Subcutaneous abdominal adipose tissue (tissue), 5 donors: ENCODE data around the gene MSMB.
"Not testable (repeated sequence)": the region's sequence is repeated elsewhere in the genome, so short reads cannot be mapped to it uniquely, and the experiment has no call there.

Experiments
- H3K27ac ChIP-seq: one replicate; pipeline ENCODE4 v1.7.0; 2013; ENCODE audit warnings: low read depth, mild to moderate bottlenecking, inconsistent platforms, low read length, moderate library complexity
- H3K27me3 ChIP-seq, 5 donors: one replicate each; pipeline ENCODE4 v1.7.0; 2013; ENCODE audit warnings: low read length in 5 of 5, inconsistent platforms in 1 of 5; ENCODE audit not compliant: control insufficient read depth in 5 of 5, insufficient read depth in 4 of 5
- H3K36me3 ChIP-seq, 5 donors: one replicate each; pipeline ENCODE4 v1.7.0; 2013; ENCODE audit warnings: low read length in 5 of 5; ENCODE audit not compliant: control insufficient read depth in 5 of 5, insufficient read depth in 5 of 5
- H3K4me1 ChIP-seq, 5 donors: one replicate each; pipeline ENCODE4 v1.7.0; 2013; ENCODE audit warnings: low read length in 5 of 5, mild to moderate bottlenecking in 3 of 5, moderate library complexity in 1 of 5; ENCODE audit not compliant: control insufficient read depth in 5 of 5, insufficient read depth in 5 of 5
- H3K4me3 ChIP-seq, 5 donors: one replicate each; pipeline ENCODE4 v1.7.0; 2013; ENCODE audit warnings: low read length in 5 of 5, low read depth in 1 of 5
- H3K9ac ChIP-seq, 5 donors: one replicate each; pipeline ENCODE4 v1.7.0; 2013; ENCODE audit warnings: low read length in 5 of 5, mild to moderate bottlenecking in 4 of 5, moderate library complexity in 3 of 5
- H3K9me3 ChIP-seq, 5 donors: one replicate each; pipeline ENCODE4 v1.7.0; 2013; ENCODE audit warnings: low read length in 5 of 5; ENCODE audit not compliant: control insufficient read depth in 5 of 5
- donor health status: healthy.
- donor health status: healthy.
- donor health status: healthy.
- donor health status: healthy.
- donor health status: healthy.

The MSMB gene

DNA sequence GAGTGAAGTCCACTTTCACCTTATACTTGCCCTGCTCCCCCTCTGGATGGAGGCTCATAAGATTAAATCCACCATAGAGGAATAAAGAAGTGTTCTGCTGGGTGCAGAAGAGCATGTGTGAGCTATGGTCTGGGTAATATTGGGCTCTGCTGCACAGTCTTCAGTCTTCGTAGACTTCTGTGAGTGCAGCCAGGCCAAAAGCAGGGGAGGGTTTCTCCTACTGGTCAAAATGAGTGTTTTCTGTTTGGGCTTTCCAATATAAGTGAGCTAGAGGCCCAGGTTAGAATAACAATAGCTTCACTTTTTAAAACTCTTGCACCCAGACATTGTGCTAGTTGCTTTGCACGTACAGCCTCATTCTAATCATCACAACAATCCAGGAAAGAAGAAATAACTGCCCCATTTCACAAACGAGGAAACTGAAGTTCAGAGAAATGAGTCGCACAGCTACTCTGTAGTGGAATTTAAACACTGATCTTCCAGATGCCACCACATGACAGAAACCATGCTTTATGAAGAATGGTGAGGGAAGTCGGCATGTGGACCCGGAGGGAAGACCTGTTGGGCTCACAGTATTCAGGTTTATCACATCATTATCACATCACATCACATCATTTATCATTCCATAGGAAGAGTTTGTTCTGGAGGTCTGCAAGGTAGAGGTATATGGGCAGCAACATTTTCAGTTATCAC is 23.8 kb upstream of the MSMB start:
- no peak overlapping the region for H3K9ac ChIP-seq
- H3K27me3 ChIP-seq = no peaks in the 10 kb centered on the region
- peaks cover 0 to 3% (median 0%) of the 10 kb centered on the region in 5 donors for H3K9me3 ChIP-seq
- no peaks in the 10 kb centered on the region for H3K4me1 ChIP-seq
- no peak overlapping the region for H3K4me3 ChIP-seq
- H3K36me3 ChIP-seq = no peaks in the 10 kb centered on the region
- no peak overlapping the region for H3K27ac ChIP-seq

DNA sequence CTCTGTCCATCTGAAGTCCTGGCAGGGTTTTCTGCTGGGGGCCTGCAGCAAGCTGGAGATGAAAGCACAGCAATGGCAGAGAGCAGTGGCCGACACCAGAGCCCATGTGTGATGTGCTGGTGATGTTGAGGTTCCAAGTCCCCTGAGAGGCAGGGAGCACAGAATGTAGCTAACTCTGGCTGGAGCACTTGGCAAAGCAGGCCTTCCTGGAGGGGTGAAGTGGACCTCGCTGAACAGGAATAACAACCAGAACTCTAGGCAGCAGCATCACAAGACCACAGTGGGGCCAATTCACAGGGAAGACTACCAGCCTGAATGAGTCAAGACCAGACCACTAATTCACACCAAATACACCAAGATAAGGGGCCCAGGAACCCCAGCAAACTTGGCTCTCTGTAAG is 22.8 kb upstream of the MSMB start:
- H3K36me3 ChIP-seq = no peaks in the 10 kb centered on the region
- H3K4me1 ChIP-seq = no peaks in the 10 kb centered on the region
- no peak overlapping the region for H3K9ac ChIP-seq
- H3K27me3 ChIP-seq = no peaks in the 10 kb centered on the region
- H3K27ac ChIP-seq = no peak overlapping the region
- no peak overlapping the region for H3K4me3 ChIP-seq
- peaks cover 0 to 3% (median 0%) of the 10 kb centered on the region in 5 donors for H3K9me3 ChIP-seq

DNA sequence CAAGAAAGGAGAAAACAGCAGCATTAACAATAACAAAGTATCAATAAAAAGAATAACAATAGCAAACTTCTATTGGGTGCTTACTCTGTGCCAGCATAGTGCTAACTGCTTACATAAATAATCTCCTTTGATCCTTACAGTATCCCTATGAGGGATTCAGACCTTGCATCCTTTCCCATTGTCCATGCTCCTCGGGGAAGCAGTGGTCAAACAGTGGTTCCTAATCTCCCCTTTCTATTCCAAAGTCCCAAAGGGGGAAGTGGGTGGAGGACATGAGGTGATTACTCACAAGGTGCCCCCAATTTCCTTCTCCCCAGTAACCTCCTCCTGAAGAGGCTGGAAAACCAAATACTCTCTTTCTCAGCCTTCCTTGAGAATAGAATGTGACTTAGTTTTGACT is 22.0 kb upstream of the MSMB start:
- no peak overlapping the region for H3K4me3 ChIP-seq
- peaks cover 0 to 3% (median 0%) of the 10 kb centered on the region in 5 donors for H3K9me3 ChIP-seq

DNA sequence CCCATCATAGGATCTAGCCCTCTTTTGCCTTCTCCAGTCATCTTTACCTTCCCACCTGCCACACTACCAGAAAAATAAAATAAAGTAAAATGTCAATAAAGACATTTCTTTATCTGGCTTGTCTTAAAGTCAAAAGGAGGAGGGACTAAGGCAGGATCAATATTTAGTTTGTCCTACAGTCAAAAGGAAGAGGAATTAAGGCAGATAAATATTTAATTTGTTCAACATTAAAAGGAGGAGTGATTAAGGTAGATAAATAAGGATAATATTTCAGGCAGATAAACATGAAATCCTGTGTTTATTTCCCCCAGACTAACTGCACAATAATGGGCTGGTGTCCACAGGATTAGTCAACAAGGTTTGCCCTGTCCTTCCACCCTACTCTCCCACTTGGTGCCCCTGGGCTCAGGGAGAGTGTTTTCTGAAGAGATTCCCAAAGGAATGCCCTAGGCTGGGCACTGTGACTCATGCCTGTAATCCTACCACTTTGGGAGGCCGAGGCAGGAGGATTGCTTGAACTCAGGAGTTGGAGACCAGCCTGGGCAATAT is 18.3 kb upstream of the MSMB start:
- no peak overlapping the region for H3K4me3 ChIP-seq
- H3K4me1 ChIP-seq = no peaks in the 10 kb centered on the region
- no peaks in the 10 kb centered on the region for H3K36me3 ChIP-seq

More for the DNA sequence above, 22.0 kb upstream of the MSMB start:
- Histone ChIP-seq H3K27ac (no peak overlapping the region), H3K36me3 (no peaks in the 10 kb centered on the region), H3K27me3 (no peaks in the 10 kb centered on the region), H3K4me1 (no peaks in the 10 kb centered on the region), H3K9ac (no peak overlapping the region)

DNA sequence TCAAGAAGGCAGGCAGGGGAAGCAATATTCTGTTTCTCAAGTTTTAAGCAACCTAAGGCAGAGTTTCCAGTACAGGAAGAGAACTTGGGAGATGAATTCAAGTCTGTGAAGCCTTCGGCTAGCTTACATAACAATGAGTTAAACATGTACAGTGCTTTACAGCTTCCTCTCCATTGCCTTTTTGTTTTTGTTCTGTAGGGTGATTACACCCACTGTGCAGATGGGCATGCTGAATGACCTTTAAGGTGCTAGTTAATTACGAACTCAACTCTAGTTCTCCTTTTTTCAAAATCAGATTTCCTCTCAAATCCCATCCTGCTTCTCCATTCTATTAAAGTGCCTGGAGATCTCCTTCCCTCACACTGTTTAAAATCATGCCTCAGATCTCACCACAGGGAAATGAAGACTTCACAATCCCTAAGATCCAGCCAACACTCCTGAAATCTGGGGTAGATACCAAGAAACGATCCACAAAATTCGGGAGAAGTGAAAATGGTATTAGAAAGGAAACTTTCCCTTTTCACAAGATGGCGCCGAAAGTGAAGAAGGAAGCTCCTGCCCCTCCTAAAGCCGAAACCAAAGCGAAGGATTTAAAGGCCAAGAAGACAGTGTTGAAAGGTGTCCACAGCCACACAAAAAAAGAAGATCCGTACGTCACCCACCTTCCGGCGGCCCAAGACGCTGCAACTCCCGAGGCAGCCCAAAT is 16.8 kb upstream of the MSMB start:
- no peak overlapping the region for H3K27ac ChIP-seq
- no peaks in the 10 kb centered on the region for H3K36me3 ChIP-seq
- H3K9me3 ChIP-seq = no peaks in the 10 kb centered on the region
- H3K27me3 ChIP-seq = peaks cover 0 to 2% (median 0%) of the 10 kb centered on the region in 5 donors
- H3K4me3 ChIP-seq = no peak overlapping the region
- H3K9ac ChIP-seq = no peak overlapping the region
- H3K4me1 ChIP-seq = no peaks in the 10 kb centered on the region

More for the DNA sequence above, 18.3 kb upstream of the MSMB start:
- Histone ChIP-seq H3K27me3 (peaks cover 0 to 2% (median 0%) of the 10 kb centered on the region in 5 donors), H3K9me3 (peaks cover 0 to 3% (median 0%) of the 10 kb centered on the region in 5 donors), H3K27ac (no peak overlapping the region), H3K9ac (no peak overlapping the region)

DNA sequence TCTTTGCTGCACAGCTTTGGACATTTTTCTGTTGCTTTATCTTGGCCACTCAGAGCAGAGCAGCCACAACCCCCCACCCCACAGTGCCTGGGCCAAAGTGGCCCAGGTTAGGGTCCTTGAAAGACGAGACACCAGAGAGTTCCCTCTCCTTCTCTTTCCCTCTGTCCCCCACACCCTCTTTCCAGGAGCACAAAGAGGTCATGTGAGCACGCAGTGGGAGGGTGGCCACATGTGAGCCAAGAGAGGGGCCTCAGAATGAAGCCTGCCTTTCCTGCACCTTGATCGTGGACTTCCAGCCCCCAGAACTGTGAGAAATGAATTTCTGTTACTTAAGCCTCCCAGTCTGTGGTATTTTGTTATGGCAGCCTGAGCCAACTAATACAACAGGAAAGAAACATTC is 14.6 kb upstream of the MSMB start:
- Histone ChIP-seq H3K9ac (no peak overlapping the region), H3K27ac (no peak overlapping the region), H3K4me3 (no peak overlapping the region), H3K4me1 (no peaks in the 10 kb centered on the region), H3K36me3 (no peaks in the 10 kb centered on the region), H3K9me3 (peaks cover 0 to 8% (median 0%) of the 10 kb centered on the region in 5 donors), H3K27me3 (peaks cover 0 to 2% (median 0%) of the 10 kb centered on the region in 5 donors)

DNA sequence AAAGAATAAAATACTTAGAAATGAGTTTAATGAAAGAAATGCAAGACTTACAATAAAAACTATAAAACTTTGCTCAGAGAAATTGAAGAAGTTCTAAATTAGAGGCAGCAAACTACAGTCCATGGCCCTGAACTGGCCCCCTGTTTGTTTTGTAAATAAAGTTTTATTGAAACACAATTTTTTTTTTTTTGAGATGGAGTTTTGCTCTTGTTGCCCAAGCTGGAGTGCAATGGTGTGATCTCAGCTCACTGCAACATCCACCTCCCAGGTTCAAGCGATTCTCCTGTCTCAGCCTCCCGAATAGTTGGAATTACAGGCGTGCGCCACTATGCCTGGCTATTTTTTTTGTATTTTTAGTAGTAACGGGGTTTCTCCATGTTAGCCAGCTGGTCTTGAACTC is 11.9 kb upstream of the MSMB start:
- not testable (repeated sequence) for H3K9ac ChIP-seq, H3K4me3 ChIP-seq, H3K36me3 ChIP-seq, H3K4me1 ChIP-seq, H3K9me3 ChIP-seq, H3K27me3 ChIP-seq, H3K27ac ChIP-seq

DNA sequence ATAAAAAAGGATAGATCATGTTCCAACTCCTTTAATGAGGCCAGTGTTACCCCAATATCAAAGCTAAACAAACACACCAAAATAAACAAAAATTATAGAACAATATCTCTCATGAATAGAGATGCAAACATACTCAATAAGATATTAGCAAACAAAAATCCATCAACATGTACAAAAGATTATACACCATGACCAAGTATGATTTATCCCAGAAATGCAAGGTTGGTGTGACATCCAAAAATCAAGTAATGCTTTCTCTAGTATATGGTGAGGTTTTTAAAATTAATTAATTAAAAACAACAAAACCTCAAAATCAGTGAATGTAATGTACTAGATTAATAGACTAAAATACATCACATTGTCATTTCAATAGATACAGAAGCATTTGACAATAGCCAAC is 11.0 kb upstream of the MSMB start:
- H3K27ac ChIP-seq = no peak overlapping the region
- H3K36me3 ChIP-seq = no peaks in the 10 kb centered on the region
- peaks cover 0 to 4% (median 0%) of the 10 kb centered on the region in 5 donors for H3K27me3 ChIP-seq
- no peak overlapping the region for H3K9ac ChIP-seq
- H3K4me3 ChIP-seq = no peak overlapping the region
- peaks cover 0 to 8% (median 0%) of the 10 kb centered on the region in 5 donors for H3K9me3 ChIP-seq
- no peaks in the 10 kb centered on the region for H3K4me1 ChIP-seq

DNA sequence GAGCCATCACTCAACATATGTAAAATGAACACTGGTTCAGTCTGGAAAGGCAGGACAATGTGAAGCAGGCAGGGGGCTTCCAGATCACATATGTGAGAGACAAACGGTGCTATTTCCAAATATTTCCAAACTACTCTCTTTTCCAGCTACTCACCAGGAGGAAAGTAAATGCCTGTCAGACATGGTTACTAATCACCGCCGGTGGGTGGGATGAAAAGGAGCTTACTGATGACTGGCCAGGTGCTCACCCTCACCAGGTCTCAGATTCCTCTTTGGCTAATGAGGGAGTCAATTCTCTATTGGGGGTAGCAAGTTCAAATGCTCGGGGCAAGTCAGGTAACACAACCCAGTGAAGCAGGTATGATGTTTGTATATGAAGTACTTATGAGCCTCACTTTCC is 9.7 kb upstream of the MSMB start:
- Histone ChIP-seq H3K27ac (no peak overlapping the region), H3K9ac (no peak overlapping the region), H3K36me3 (no peaks in the 10 kb centered on the region), H3K27me3 (peaks cover 0 to 4% (median 0%) of the 10 kb centered on the region in 5 donors), H3K4me3 (no peak overlapping the region), H3K4me1 (no peaks in the 10 kb centered on the region), H3K9me3 (peaks cover 0 to 8% (median 0%) of the 10 kb centered on the region in 5 donors)
